Measurements from ENCODE around the gene ZFP69. TPM values are rescaled to one million over a fixed set of nuclear protein-coding genes. Genes with fewer than 3 reads are reported as not detected.
A peak's percentile ranks its signal among the peaks of the same experiment; 100 is the strongest.

The ZFP69 gene
- total RNA-seq, result 2.8 TPM
- long read RNA-seq, partial matches to known transcripts, result 1 of 13 reads
- long read RNA-seq, other reads (novel, unspliced or antisense), result 9 of 13 reads

GRCh38 chr1:40476924-40477677, at the start of gene ZFP69:
ZFP69 (plus strand) TSS chr1:40477290; CDS start chr1:40479362, 2,072 bp downstream.
- DNase-seq (peak; percentile 89), ATAC-seq (peak; percentile 98)
- Histone ChIP-seq H3K27me3 (no peaks in the 10 kb centered on the region), H3K27ac (peak within 1 kb of the TSS; percentile 56), H3K9me3 (peaks cover 18% of the 10 kb centered on the region), H3K4me1 (peaks cover 8% of the 10 kb centered on the region), H3K4me3 (peak within 1 kb of the TSS; percentile 91), H3K36me3 (no peaks in the 10 kb centered on the region)
- intact Hi-C loops (cut with DNase I), result no loop called here
- no peak for TF ChIP-seq CTCF (IDR thresholded peaks at IDR 0.05)

- intact Hi-C loops (cut with DNase I), result no loop called here
- Histone ChIP-seq H3K27ac (no peak overlapping the region), H3K9me3 (no peaks in the 10 kb centered on the region), H3K36me3 (no peaks in the 10 kb centered on the region), H3K27me3 (no peaks in the 10 kb centered on the region), H3K4me1 (no peaks in the 10 kb centered on the region), H3K4me3 (no peak overlapping the region)
- no peak for ATAC-seq
- TF ChIP-seq CTCF (IDR thresholded peaks at IDR 0.05), result no peak
- no peak for DNase-seq
These were observed 45.7 kb upstream of the ZFP69 start for GRCh38 chr1:40431385-40431784.

- Histone ChIP-seq H3K4me3 (no peak overlapping the region), H3K4me1 (no peaks in the 10 kb centered on the region), H3K9me3 (no peaks in the 10 kb centered on the region), H3K27me3 (no peaks in the 10 kb centered on the region), H3K36me3 (no peaks in the 10 kb centered on the region), H3K27ac (no peak overlapping the region)
- TF ChIP-seq CTCF (IDR thresholded peaks at IDR 0.05), result no peak
- DNase-seq (no peak), ATAC-seq (no peak)
- intact Hi-C loops (cut with DNase I), result no loop called here
These were observed 44.3 kb upstream of the ZFP69 start for GRCh38 chr1:40432644-40433390.

GRCh38 chr1:40435471-40435870, 41.6 kb upstream of the ZFP69 start:
- ATAC-seq (no peak), DNase-seq (no peak)
- Histone ChIP-seq H3K27ac (no peak overlapping the region), H3K36me3 (no peaks in the 10 kb centered on the region), H3K27me3 (no peaks in the 10 kb centered on the region), H3K9me3 (no peaks in the 10 kb centered on the region), H3K4me3 (no peak overlapping the region), H3K4me1 (no peaks in the 10 kb centered on the region)
- intact Hi-C loops (cut with DNase I), result no loop called here
- no peak for TF ChIP-seq CTCF (IDR thresholded peaks at IDR 0.05)

- TF ChIP-seq CTCF (IDR thresholded peaks at IDR 0.05), result no peak
- ATAC-seq, result no peak
- intact Hi-C loops (cut with DNase I), result no loop called here
These were observed 41.2 kb upstream of the ZFP69 start for GRCh38 chr1:40435876-40436275.

More at GRCh38 chr1:40435876-40436275, 41.2 kb upstream of the ZFP69 start:
- Histone ChIP-seq H3K9me3 (no peaks in the 10 kb centered on the region), H3K4me1 (no peaks in the 10 kb centered on the region), H3K27ac (no peak overlapping the region), H3K36me3 (no peaks in the 10 kb centered on the region), H3K27me3 (no peaks in the 10 kb centered on the region), H3K4me3 (no peak overlapping the region)
- DNase-seq, result no peak

Data from upper lobe of right lung (tissue), 1 donor.